Glutamatergic neuron (in vitro differentiated cells): ENCODE data around the gene PGLYRP4. TPM values are rescaled to one million over a fixed set of nuclear protein-coding genes. Genes with fewer than 3 reads are reported as not detected.

Experiments
- DNase-seq: peaks from one replicate; pipeline ENCODE4 v3.0.0; 2022
- H3K27ac Mint-ChIP-seq: one replicate; pipeline ENCODE4 v1.8.0; 2020; ENCODE audit warnings: mild to moderate bottlenecking, mixed read lengths, inconsistent platforms; ENCODE audit not compliant: unreplicated experiment
- H3K27me3 Mint-ChIP-seq: one replicate; pipeline ENCODE4 v1.8.0; 2020; ENCODE audit warnings: mild to moderate bottlenecking, moderate library complexity, mixed read lengths, inconsistent platforms; ENCODE audit not compliant: unreplicated experiment
- H3K36me3 Mint-ChIP-seq: one replicate; pipeline ENCODE4 v1.8.0; 2020; ENCODE audit warnings: mild to moderate bottlenecking, mixed read lengths, inconsistent platforms; ENCODE audit not compliant: unreplicated experiment
- H3K4me1 Mint-ChIP-seq: one replicate; pipeline ENCODE4 v1.8.0; 2020; ENCODE audit warnings: mild to moderate bottlenecking, low read depth, mixed read lengths, inconsistent platforms; ENCODE audit not compliant: unreplicated experiment
- H3K4me3 Mint-ChIP-seq: one replicate; pipeline ENCODE4 v1.8.0; 2020; ENCODE audit warnings: mild to moderate bottlenecking, mixed read lengths, inconsistent platforms; ENCODE audit not compliant: unreplicated experiment
- H3K9me3 Mint-ChIP-seq: one replicate; pipeline ENCODE4 v1.8.0; 2020; ENCODE audit warnings: mild to moderate bottlenecking, moderate library complexity, mixed read lengths, inconsistent platforms; ENCODE audit not compliant: unreplicated experiment
- total RNA-seq: library from RNA; stranded (reverse); fragmentation: NEBNext Ultra II Directional; extraction: Animal tissue kit (Norgen Biotek cat#: 25700); gene quantifications from one replicate; pipeline ENCODE4 v1.2.1, GENCODE V29; 2021; ENCODE audit not compliant: unreplicated experiment
- TF ChIP-seq, protein P1 (sequence below): fragments of 200-600 bp; sonication (generic); IDR thresholded peaks from one replicate; pipeline ENCODE4 v1.5.0; 2021; ENCODE audit not compliant: partially characterized antibody, unreplicated experiment

The PGLYRP4 gene
- total RNA-seq, 1 donor from 2014 or later, result not detected

DNA sequence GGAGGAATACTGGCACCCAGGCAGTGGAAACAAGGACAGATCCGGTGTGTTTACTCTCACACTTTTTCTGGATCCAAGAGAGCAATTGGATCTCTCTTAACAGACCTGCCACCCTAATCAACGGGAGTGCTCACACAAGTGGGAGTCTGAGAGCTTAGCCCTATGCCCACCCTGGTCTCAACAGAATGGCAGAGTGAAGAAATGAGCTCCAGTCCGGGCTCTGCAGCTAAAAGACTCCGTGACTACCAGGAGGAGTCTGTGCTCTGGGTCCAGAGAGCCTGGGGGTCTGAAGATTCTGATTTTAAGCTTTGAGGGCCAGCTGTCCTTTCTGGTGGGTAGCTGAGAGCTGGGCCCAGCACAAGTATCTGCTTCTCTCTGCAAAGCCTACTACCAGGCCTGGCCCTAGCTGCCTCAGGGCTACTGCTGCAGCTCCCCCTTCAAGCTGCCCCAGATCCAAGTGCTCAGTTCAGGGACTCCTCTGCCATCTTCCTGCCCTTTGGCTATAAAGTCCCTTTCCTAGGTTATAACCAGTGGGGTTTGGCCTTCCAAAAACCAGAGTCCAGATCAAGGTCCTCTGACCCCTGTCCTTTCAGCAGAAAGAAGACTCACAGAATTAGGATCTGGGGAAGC is 13.0 kb upstream of the PGLYRP4 start:
- Mint-ChIP-seq H3K9me3 (peaks cover 12% of the 10 kb centered on the region), H3K27me3 (peaks cover 17% of the 10 kb centered on the region), H3K4me1 (peaks cover 32% of the 10 kb centered on the region), H3K4me3 (peak overlapping the region; percentile 42), H3K36me3 (peaks cover 4% of the 10 kb centered on the region), H3K27ac (peak overlapping the region; percentile 87)
- TF ChIP-seq, protein P1, sequence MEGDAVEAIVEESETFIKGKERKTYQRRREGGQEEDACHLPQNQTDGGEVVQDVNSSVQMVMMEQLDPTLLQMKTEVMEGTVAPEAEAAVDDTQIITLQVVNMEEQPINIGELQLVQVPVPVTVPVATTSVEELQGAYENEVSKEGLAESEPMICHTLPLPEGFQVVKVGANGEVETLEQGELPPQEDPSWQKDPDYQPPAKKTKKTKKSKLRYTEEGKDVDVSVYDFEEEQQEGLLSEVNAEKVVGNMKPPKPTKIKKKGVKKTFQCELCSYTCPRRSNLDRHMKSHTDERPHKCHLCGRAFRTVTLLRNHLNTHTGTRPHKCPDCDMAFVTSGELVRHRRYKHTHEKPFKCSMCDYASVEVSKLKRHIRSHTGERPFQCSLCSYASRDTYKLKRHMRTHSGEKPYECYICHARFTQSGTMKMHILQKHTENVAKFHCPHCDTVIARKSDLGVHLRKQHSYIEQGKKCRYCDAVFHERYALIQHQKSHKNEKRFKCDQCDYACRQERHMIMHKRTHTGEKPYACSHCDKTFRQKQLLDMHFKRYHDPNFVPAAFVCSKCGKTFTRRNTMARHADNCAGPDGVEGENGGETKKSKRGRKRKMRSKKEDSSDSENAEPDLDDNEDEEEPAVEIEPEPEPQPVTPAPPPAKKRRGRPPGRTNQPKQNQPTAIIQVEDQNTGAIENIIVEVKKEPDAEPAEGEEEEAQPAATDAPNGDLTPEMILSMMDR, result no peak
- no peak for DNase-seq

- Mint-ChIP-seq H3K9me3 (peaks cover 12% of the 10 kb centered on the region), H3K4me3 (no peak overlapping the region)
These were observed 12.2 kb upstream of the PGLYRP4 start for GRCh38 chr1:153360592-153361479.

GRCh38 chr1:153360190-153360589 is 11.5 kb upstream of the PGLYRP4 start:
- Mint-ChIP-seq H3K36me3 (no peaks in the 10 kb centered on the region), H3K9me3 (peaks cover 12% of the 10 kb centered on the region), H3K4me1 (peaks cover 29% of the 10 kb centered on the region), H3K27me3 (peaks cover 17% of the 10 kb centered on the region), H3K27ac (no peak overlapping the region), H3K4me3 (no peak overlapping the region)
- TF ChIP-seq, protein P1, result no peak
- no peak for DNase-seq

More at GRCh38 chr1:153360592-153361479, 12.2 kb upstream of the PGLYRP4 start:
- DNase-seq, result no peak
- peaks cover 32% of the 10 kb centered on the region for H3K4me1 Mint-ChIP-seq
- no peaks in the 10 kb centered on the region for H3K36me3 Mint-ChIP-seq
- peaks cover 17% of the 10 kb centered on the region for H3K27me3 Mint-ChIP-seq
- TF ChIP-seq, protein P1, result no peak
- no peak overlapping the region for H3K27ac Mint-ChIP-seq

DNA sequence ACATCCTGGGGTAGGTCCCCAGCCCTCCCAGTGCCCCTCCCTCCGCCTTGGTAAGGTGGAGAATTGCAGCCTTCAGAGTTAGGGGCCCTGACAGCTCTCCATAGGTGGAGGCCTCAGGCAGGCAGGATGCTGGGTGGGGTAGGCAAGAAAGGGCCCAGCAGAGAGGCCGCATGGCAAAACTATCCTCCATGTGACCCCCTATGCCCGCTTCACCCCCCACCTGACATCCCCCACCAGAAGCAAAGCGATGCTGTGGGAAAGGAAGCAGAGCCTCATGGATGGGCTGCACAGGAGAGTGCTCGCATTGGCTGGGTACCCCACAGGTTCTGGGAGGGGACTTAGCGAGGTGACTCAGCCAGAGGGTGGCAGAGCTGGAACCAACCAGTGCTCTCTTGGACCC is 10.6 kb upstream of the PGLYRP4 start:
- Mint-ChIP-seq H3K36me3 (no peaks in the 10 kb centered on the region), H3K9me3 (peaks cover 10% of the 10 kb centered on the region), H3K4me1 (peaks cover 26% of the 10 kb centered on the region), H3K27ac (no peak overlapping the region), H3K27me3 (peaks cover 13% of the 10 kb centered on the region), H3K4me3 (no peak overlapping the region)
- TF ChIP-seq, protein P1, result no peak
- DNase-seq, result no peak

GRCh38 chr1:153358691-153358975 is 10.0 kb upstream of the PGLYRP4 start:
- H3K9me3 Mint-ChIP-seq, result peaks cover 10% of the 10 kb centered on the region
- H3K4me3 Mint-ChIP-seq, result no peak overlapping the region
- TF ChIP-seq, protein P1, result no peak
- H3K36me3 Mint-ChIP-seq, result no peaks in the 10 kb centered on the region
- no peak overlapping the region for H3K27ac Mint-ChIP-seq
- no peak for DNase-seq
- peaks cover 13% of the 10 kb centered on the region for H3K27me3 Mint-ChIP-seq
- H3K4me1 Mint-ChIP-seq, result peaks cover 26% of the 10 kb centered on the region
